ENCODE results near the gene JOSD2. TPM values are rescaled to one million over a fixed set of nuclear protein-coding genes. Genes with fewer than 3 reads are reported as not detected.

Gene JOSD2
- total RNA-seq, 1 donor from 2014 or later, result 34.7 TPM

GRCh38 chr19:50514346-50515167 is 3.6 kb upstream of the JOSD2 start:
- ATAC-seq, result no peak

GRCh38 chr19:50513746-50514345 is 2.9 kb upstream of the JOSD2 start, which contains the start of gene ASPDH:
Gene ASPDH, minus strand, starts transcription at chr19:50513913. Its CDS starts 90 bp downstream, at chr19:50513823.
- intact Hi-C loops (cut with DNase I), result no loop called here
- Histone ChIP-seq H3K4me3 (no peak within 1 kb of the TSS), H3K36me3 (no peaks in the 10 kb centered on the region), H3K27me3 (no peaks in the 10 kb centered on the region), H3K27ac (no peak within 1 kb of the TSS), H3K9me3 (no peaks in the 10 kb centered on the region), H3K4me1 (peaks cover 9% of the 10 kb centered on the region)
- no peak for TF ChIP-seq CTCF (IDR thresholded peaks at IDR 0.05)
- DNase-seq (no peak), ATAC-seq (no peak)

More at GRCh38 chr19:50514346-50515167, 3.6 kb upstream of the JOSD2 start:
- no peaks in the 10 kb centered on the region for H3K27me3 ChIP-seq
- intact Hi-C loops (cut with DNase I), result no loop called here
- no peaks in the 10 kb centered on the region for H3K36me3 ChIP-seq
- no peak for DNase-seq
- H3K27ac ChIP-seq, result no peak overlapping the region
- H3K4me1 ChIP-seq, result peaks cover 9% of the 10 kb centered on the region
- no peak for TF ChIP-seq CTCF (IDR thresholded peaks at IDR 0.05)
- H3K4me3 ChIP-seq, result no peak overlapping the region
- H3K9me3 ChIP-seq, result no peaks in the 10 kb centered on the region

GRCh38 chr19:50512999-50513745 is 2.2 kb upstream of the JOSD2 start:
- ATAC-seq (no peak), DNase-seq (no peak)
- no peak overlapping the region for H3K4me3 ChIP-seq
- no peak overlapping the region for H3K27ac ChIP-seq
- intact Hi-C loops (cut with DNase I), result no loop called here
- H3K27me3 ChIP-seq, result no peaks in the 10 kb centered on the region
- no peaks in the 10 kb centered on the region for H3K9me3 ChIP-seq
- H3K36me3 ChIP-seq, result no peaks in the 10 kb centered on the region
- TF ChIP-seq CTCF (IDR thresholded peaks at IDR 0.05), result no peak
- peaks cover 9% of the 10 kb centered on the region for H3K4me1 ChIP-seq

- no peaks in the 10 kb centered on the region for H3K9me3 ChIP-seq
- peaks cover 9% of the 10 kb centered on the region for H3K4me1 ChIP-seq
- H3K27ac ChIP-seq, result no peak overlapping the region
- no peak for ATAC-seq
- intact Hi-C loops (cut with DNase I), result no loop called here
- no peak for TF ChIP-seq CTCF (IDR thresholded peaks at IDR 0.05)
- H3K4me3 ChIP-seq, result peak overlapping the region; percentile 84
- H3K36me3 ChIP-seq, result no peaks in the 10 kb centered on the region
- no peak for DNase-seq
- no peaks in the 10 kb centered on the region for H3K27me3 ChIP-seq
Measured at GRCh38 chr19:50512112-50512998, 1.4 kb upstream of the JOSD2 start.

- TF ChIP-seq CTCF (IDR thresholded peaks at IDR 0.05), result no peak
- Histone ChIP-seq H3K27ac (peak overlapping the region; percentile 80), H3K9me3 (no peaks in the 10 kb centered on the region), H3K4me3 (peak overlapping the region; percentile 84), H3K27me3 (no peaks in the 10 kb centered on the region), H3K4me1 (peaks cover 9% of the 10 kb centered on the region), H3K36me3 (no peaks in the 10 kb centered on the region)
- DNase-seq, result no peak
- ATAC-seq, result no peak
- intact Hi-C loops (cut with DNase I), result no loop called here
Measured at GRCh38 chr19:50510700-50511068, 307 bp downstream of the JOSD2 start.
